ENCODE measurements around the gene NEO1.
A peak's percentile ranks its signal among the peaks of the same experiment; 100 is the strongest.
"Not testable (repeated sequence)": the region's sequence is repeated elsewhere in the genome, so short reads cannot be mapped to it uniquely, and the experiment has no call there.

The NEO1 gene

DNA sequence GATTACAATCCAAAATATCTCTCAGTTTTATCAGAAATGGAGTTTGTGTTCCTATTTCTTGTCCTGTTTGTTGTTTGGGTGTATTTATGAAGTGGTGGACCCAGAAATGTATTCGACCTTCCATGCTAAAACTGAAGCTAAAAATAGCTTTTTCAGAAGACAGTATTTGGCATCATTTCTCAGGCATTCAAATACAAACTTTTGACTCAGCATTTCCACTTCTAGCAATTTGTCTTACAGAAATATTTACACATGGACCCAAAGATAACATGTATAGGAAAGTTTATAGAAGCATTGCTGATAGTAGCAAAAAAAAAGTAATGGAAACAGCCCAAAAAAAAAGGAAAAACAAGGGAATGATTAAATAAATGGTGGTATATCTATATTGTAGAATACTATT lies 160.2 kb downstream of the NEO1 start:
- DNase-seq (ENCODE audit: low spot score), result no peak

DNA sequence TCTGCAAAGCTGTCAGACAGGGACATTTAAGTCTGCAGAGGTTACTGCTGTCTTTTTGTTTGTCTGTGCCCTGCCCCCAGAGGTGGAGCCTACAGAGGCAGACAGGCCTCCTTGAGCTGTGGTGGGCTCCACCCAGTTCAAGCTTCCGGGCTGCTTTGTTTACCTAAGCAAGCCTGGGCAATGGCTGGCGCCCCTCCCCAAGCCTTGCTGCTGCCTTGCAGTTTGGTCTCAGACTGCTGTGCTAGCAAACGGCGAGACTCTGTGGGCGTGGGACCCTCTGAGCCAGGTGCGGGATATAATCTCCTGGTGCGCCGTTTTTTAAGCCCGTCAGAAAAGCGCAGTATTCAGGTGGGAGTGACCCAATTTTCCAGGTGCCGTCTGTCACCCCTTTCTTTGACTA lies 169.2 kb downstream of the NEO1 start:
- DNase-seq (ENCODE audit: low spot score), result not testable (repeated sequence)

DNA sequence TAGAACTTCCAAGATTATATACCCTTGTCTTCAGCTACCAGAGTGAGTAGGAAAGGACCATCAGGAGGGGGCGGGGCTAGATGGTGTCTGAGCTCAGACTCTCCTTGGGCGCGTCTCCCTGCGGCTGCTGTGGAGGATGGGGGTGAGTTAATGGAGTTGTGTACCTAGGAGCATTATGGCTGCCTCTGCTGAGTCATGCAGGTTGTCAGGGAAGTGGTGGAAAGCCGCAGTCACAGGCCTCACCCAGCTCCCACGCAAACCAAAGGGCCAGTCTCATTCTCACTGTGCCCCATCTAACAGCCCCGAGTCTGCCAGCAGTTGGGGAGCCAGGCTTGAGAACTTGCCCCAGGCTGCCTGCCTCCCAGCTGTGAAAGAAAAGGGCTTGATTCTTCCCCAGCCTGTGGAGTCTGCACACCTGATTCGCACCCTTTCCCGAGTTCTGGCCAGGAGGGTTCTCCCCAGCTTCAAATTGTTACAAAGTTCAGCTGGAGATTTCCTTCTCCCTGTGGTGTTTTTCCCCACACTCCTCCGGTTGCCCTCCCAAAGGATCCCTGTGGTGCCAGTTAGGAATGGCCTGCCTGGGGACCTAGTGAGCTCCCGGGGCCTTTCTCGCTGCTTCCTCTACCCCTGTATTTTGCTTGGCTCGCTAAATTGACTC lies 173.2 kb downstream of the NEO1 start:
- no peak for DNase-seq (ENCODE audit: low spot score)

GRCh38 chr15:73226093-73226814 lies 174.0 kb downstream of the NEO1 start:
- DNase-seq (ENCODE audit: low spot score), result no peak

DNA sequence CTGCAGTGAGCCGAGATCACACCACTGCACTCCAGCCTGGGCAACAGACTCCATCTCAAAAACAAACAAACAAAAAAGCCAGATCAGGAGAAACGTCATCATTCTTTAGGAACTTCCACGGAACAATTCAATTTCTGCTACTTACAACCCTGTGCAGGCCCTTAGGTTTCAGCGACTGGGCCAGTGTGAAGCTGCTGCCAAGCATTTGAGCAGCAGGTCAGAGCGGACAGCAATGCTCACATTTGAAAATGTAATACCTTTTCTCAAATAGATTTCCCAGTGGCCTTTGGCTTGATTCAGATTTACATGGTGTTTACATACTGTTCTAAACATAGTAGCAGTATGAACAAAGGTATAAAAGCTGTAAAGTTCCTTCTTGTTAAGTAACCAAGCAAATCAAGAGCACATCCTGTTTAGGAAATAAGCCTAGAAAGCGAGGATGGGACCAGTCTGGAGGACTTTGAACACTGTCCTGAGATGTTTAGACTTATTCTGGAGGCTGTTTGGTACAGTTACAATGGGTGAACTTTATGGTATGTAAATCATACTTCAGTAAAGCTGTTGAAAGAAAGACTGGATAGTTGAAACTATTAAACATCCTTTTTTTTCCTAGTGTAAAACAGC lies 175.3 kb downstream of the NEO1 start:
- DNase-seq (ENCODE audit: low spot score), result no peak

DNA sequence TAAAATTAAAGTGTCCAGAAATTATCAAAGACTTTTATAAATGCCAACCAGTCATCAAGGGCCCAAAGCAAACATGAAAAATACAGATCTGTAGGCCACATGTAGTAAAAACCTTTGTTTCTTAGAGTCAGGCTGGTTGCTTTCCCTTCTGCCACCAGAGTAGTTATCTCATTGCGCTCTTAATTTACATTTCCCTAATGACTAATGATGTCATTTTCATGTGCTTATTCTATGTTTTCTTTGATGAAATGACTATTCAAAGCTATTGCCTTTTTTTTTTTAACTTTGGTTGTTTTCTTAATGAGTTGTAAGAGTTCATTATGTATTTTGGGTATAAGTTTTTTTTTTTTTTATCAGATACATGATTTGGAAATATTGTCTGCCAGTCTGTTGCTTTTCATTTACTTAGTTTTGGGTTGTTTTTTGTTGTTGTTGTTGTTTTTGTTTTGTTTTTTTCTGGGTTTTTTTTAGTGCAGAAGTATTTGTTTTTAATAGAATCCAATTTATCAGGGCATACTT lies 175.9 kb downstream of the NEO1 start:
- DNase-seq (ENCODE audit: low spot score), result no peak

DNA sequence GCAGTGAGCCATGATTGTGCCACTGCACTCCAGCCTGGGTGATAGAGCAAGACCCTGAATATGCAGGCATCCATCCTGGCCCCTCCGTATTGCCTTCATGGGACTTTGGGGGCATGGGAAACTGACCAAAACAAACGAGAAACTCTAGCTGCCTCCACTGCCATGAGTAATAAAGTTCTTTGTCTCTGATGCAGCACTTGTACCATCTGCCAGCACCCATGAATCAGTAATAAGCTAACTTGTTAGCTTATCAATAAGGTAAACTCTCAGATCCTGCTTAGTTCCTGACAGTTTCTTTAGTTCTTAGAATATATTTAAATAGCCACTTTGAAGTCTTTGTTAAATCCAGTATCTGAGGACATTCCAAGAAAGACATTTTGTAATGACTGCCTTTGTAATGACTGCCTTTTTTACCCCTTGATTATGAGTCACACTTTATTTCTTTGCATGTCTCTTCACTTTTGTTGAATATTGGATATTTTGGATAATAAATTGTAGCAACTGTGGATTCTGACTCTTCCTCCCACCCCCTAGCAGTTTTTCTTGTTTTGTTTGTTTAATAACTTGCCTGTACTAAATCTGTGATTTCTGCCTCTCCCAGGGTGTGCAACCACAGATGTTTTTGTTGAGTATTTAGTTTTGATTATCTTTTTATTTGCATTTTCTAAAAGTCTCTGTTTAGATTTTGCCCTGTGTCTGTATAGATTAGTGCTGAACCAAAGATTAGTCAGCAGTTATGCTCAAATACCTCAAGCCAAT lies 179.6 kb downstream of the NEO1 start:
- no peak for DNase-seq (ENCODE audit: low spot score)

GRCh38 chr15:73232776-73233175 lies 180.5 kb downstream of the NEO1 start:
- DNase-seq (ENCODE audit: low spot score), result no peak

- no peak for DNase-seq (ENCODE audit: low spot score)
These were observed 181.4 kb downstream of the NEO1 start for GRCh38 chr15:73233623-73234022.

GRCh38 chr15:73237910-73238309 lies 185.6 kb downstream of the NEO1 start:
- DNase-seq (ENCODE audit: low spot score), result no peak

DNA sequence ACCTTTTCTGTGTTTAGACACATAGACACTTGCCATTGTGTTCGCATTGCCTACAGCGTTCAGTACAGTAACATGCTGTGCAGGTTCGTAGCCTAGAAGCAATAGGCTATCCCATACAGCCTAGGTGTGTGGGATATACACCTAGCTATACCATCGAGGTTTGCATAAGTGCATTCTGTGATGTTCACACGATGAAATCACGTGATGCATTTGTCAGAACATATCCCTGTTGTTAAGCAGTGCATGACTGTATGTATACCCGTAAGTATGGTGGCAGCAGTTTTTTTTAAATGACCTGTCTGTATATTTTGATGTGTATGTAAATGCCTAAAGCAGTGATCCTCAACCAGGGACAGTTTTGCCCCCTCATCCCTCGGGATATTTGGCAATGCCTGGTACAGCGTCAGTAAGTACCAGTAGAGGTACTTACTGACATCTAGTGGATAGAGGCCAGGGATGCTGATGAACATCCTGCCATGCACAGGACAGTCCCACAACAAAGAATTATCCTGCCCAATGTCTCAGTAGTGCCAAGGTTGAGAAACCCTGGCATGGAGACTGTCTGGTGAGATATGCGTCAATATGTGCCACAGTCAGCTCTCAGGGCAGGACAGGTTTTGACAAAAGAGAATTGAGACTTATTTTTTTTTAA lies 187.4 kb downstream of the NEO1 start:
- no peak for DNase-seq (ENCODE audit: low spot score)

- peak; percentile 51 for DNase-seq (ENCODE audit: low spot score)
These were observed 188.7 kb downstream of the NEO1 start for GRCh38 chr15:73240866-73241499.

DNA sequence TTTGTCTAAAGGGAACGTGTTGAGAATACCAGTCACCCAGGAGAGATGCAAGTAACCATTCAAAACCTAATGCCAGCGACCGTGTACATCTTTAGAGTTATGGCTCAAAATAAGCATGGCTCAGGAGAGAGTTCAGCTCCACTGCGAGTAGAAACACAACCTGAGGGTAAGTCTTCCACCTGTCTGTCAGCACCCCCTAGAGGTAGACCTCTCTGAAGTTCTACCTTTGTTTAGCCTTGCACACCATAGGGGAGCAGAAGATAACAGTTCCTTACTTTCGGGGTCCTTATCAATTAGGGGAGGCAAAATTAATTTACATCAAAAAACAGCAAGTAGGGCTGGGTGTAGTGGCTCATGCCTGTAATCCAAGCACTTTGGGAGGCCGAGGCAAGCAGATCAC lies 192.1 kb downstream of the NEO1 start:
- peak; percentile 31 for DNase-seq (ENCODE audit: low spot score)

DNA sequence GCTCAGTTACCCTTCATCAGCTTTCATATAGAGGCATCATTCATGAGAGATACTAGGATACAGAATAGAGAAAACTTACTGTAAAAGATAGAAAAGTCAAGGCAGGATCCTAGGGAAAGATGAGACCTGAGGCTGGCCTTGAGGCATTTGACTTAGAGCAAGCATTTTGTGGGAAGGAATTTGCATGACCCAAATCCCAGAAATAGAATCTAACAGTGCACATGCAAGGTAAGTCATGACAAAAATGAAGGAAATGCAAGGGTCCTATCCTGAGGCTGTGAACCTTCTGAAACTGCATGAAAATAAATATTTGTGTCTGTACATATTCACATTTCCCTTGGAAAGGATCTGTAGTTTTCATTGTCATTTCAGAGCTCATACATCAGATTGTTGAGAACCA lies 194.2 kb downstream of the NEO1 start:
- no peak for DNase-seq (ENCODE audit: low spot score)

GRCh38 chr15:73246898-73247297 lies 194.6 kb downstream of the NEO1 start:
- DNase-seq (ENCODE audit: low spot score), result no peak

DNA sequence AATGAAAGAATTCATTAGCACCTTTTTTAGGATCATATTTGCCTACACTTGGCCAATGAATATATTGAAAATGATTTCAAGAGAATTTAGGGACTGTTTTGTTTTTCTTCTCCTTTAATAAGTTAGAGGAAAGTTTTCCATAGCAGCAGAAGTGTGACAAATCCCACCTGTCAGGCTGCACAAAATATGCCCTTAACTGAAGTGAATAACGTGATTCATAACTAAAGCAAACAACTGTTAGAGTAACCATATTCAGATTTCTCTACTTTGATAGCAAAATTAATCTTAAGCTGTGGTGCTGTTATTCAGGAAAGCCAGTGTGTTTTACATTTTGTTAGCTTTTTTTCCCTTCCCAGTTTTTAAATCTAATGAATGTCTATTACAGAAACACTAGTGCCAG lies 195.1 kb downstream of the NEO1 start:
- DNase-seq (ENCODE audit: low spot score), result no peak

DNA sequence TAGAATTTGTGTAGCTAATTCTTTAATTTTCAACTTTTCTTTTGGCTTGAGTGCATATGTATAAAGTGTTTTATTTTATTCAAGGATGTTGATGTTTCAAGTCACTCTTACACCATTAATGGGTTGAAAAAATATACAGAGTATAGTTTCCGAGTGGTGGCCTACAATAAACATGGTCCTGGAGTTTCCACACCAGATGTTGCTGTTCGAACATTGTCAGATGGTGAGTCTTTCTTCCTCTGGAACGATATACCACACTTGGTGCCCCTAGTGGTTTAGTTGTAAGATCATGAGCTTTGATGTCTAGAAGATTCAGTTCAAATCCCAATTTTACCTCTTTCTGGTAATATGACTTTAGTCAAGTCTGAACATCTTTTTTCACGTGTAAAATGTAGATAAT lies 197.2 kb downstream of the NEO1 start:
- DNase-seq (ENCODE audit: low spot score), result no peak

DNA sequence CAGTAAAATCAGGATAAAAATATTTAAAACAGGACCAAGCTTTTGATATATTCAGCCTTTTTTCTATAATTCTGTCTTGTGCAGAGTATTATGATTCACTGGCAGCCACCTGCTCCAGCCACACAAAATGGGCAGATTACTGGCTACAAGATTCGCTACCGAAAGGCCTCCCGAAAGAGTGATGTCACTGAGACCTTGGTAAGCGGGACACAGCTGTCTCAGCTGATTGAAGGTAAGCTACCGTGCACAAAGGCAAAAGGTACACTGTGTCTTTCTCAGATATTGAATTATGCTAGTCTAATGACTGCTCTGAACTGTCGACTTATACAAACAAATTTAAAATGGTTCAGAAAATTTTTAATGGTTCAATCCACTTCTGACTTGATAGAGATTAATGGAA lies 202.3 kb downstream of the NEO1 start:
- DNase-seq (ENCODE audit: low spot score), result no peak

- no peak for DNase-seq (ENCODE audit: low spot score)
These were observed 206.2 kb downstream of the NEO1 start for GRCh38 chr15:73258271-73259108.

GRCh38 chr15:73264881-73265280 lies 212.6 kb downstream of the NEO1 start:
- DNase-seq (ENCODE audit: low spot score), result no peak

Data from HuH-7.5 (cell line).